LHCN-M2 (cell line): ENCODE results near the gene HHAT. TPM values are rescaled to one million over a fixed set of nuclear protein-coding genes. Genes with fewer than 3 reads are reported as not detected.
A peak's percentile ranks its signal among the peaks of the same experiment; 100 is the strongest.

Experiments
- DNase-seq: peaks from one replicate; pipeline ENCODE4 v3.0.0-alpha.2; 2012; ENCODE audit warnings: low read depth
- total RNA-seq: library from RNA; depleted of rRNA; stranded (reverse); fragments of >200 nt; gene quantifications from 2 replicates; pipeline ENCODE4 v1.2.3, GENCODE V29; 2014

Gene HHAT
- total RNA-seq, 1 experiment from 2014 or later = 24.6 TPM

DNA sequence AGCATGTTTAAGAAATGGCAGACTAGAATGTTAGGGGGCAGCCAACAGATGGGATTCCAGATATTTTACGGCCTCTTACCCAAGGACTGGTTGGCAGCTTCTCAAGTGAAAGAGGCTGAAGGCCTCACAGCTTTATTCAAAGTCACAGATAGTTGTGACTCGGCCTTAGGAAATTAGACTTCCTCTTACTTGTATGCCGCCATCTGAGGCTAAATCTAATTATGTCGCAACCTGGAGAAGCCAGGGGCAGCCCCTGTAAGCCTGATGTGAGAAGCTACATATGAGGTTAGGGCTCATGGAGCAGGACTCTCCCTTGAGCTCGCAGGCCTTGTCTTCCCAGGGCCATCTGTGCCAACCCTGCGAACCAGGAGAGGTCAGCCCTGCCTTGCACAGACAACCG, 352.5 kb downstream of the HHAT start:
- no peak for DNase-seq

DNA sequence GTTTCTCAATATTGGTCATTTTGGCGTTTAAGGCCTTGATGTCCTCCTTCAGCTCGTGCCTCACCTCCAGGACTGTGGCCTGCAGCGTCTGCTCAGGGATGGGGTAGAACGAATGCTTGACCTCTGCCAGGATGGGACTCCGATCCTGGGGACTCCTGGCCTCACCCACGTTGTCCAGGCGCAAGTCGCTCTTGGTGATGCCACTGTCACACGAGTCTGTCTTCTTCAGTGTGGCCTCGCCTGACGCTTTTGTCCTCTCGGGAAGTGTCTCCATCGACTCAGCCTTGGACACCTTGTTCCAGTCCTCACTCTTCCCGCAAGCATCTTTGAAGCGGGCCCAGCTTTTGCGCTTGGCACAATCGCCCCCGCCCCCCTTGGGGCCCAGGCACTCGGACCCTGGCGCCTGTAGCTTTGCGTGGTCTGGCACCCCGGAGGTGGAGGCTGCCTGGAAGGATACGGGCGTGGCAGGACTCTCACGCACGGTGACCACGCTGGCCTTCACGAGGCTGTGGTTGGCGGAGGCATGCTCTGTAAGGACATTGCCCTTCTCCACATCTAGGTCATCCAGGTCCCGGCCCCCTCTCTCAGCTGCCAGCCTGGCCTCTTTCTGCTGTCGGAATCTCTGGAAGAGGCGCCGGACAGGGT, 354.8 kb downstream of the HHAT start:
- no peak for DNase-seq

DNA sequence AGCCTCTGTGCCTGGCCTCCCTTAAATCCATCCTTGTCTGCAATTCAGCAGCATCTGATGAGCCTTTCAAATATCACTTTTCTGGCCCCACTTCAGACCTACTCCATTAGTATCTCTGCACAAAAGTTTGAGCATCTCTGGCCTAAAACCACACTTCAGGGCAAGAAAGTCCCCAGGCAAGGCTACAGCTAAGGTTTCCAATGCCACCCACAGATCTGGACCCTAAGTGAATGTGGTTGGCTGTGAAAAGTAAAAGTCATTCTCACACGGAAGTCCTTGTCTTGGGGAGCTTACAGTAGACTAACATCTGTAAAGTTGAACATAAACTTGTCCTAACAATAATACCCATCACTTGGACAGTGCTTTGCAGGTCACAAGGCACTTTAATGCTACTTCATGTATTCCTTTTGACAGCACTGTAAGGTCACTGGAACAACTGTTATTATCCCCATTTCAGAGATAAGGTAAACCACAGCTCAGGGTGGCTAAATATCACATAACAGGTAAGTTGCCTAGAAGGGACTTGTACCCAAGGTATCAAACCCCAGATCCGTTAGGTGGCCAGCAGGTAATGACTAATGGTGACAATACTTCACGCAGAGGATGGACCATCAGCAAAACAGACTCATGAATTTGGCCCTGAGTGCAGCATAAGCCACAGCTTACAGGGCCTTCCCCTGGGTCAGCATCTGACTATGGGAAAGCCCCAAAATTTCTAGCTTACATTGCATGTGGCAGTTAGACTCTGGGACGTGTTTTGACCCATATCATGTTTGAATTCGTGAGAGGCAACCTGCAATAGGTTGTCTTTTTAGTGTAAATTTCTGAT, 356.0 kb downstream of the HHAT start:
- DNase-seq = no peak

DNA sequence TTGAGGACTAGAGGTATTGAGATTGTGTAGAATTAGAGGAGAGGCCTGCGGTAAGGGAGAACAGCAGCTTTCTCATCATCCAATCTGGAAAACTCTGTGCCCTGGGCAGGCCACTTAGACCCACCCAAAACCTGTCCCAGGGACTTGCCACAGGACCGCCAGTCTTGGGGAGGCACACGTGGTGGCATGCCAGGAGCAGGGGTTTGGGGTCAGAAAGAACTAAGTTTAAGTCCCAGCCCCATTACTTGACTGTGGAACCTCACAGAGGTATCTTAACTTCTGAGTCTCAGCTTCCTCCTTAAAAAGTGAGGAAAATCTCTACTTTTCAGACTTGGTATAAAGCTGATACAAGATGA, 356.6 kb downstream of the HHAT start:
- no peak for DNase-seq

DNA sequence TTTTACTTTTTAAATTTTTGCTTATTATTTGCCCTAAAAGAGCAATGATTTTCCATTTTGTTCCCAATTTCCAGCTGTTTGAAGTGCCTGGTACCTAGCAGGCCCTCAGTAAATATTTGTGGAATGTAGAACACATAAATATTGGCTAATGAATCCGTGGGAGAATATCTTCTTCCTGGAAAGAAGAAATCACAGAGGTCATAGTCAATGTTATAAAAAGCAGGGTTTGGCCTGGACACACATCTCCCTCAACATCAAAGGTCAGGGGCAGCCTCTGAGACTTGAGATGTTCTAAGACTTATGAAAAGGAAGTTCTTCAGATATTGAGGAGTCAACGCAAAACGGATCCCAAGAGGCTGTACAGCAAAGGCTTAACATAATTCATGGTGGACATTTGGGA, 358.1 kb downstream of the HHAT start:
- no peak for DNase-seq

DNA sequence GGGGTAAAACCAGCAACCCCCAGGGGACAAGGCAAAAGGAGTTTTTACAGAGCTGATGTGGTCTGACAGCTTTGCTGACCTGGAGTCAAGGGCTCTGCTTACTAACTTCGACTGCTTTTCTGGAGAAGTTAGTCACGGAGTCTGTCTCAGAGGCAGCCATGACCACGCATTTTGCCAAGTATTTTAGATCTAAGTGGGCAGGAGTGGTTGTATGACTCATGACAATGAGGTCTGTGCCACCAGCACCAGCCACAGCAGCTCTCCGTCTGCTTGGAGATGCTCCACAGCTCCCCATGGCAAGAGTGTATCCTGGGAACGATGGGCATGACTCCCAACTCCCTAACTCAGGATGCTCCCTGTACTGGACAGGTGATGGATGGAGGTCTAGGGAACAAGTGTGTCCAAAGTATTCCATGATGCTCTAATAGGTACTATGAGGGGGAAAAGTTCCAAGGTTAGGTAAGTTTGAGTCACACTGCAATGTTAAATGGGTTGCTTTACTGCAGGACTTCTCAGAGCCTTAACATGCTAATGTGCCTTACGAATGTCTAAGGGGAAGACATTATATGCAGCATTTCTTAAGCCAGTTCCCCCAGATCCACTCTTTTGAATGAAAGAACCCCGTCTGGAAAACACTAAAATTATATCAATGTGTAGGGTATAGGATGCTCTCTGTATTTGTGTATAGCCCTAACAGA, 359.0 kb downstream of the HHAT start:
- peak; percentile 92 for DNase-seq

DNA sequence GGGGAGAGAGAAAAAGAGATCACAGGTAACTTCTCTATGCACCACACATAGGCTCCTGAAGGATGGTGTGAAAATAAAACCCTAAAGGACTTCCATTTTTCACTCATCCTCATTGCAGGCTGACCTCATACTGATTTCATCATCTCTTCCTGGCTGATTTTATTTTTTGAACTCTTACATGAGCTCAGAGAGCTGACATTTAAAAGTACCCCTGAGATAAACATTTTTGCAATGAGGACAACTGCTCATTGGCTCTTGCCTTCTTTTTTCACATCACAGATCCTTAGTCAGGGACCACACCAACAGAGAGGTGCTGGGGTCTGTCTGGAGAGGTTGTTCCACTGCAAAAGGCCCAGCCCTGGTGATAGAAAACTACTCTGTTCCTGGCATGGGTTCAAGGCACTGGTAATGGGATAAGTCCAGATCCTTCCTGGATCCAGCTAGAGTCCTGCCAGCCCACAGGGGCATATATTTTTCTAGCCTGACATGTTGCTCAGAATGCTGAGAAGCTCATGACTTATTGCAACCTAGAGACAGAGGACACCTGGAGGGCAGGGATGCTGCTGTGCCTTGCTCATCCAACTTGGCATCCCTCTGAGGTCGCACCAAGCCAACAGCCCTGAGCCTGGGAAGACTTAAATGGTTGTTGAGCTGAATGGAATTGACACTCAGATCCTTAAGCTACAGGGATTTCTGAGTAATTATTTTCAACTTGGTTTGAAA, 360.0 kb downstream of the HHAT start:
- peak; percentile 36 for DNase-seq

DNA sequence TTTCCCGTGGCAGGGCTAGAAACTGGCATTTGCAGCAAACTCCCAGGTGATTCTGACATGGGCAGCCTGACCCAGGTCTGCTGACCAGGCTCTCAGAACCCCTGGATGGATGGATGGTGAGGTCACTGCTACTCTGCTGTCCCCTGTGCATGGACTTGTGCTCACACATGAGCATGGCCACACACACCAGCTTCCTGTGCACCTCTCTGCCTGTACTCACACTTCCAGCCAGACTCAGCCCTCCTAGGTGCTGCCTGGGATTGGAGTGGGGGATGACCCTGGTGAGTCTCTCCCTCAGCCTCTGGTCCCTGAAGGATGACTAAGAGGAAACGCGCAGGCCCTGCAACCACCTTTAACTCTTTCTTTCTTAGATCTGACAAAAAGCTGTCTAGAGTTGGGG, 361.1 kb downstream of the HHAT start:
- DNase-seq = no peak

DNA sequence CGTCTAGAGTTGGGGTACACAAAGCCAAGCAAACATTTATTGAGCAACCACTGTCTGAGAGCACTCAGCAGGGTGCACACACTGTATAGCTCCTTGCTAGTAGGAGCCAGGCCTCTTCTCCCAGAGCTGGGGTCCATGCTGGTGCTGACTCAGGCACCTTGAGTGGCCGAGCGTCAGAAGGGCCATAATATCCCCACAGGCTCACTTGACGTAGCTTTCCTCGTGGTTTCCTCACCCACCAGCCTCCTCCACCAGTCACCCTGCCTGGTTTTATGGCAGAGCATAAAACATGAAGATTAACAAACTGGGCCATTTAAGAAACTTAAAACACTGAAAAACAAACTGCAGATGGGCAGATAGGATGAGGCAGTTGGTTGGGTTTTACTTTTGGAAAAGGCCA, 361.5 kb downstream of the HHAT start:
- no peak for DNase-seq

DNA sequence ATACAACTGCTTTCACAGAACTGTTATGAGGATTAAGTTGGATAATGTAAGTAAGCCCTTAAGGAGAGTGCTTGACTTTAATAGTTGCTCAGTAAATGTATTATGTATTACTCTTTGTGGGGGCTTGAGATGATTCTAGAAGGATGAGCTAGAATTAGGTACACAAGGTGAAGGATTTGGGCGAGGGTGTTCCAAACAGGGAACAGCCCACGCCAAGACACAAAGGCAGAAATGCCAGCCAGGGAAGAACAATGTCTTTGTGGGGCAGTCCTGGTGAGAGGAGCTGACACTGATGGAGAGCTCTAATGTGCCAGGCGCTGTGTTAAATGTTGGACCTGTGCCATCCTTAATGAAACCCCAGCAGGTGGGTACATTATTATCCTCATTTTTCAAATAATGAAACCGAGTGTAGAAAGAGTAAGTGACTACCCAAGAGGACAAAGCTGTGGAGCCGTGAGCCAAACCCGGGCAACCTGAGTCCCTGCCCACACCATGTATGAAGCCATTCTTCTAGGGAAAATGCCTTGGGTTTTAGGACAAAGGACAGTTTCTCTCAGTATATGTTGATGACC, 362.4 kb downstream of the HHAT start:
- DNase-seq = no peak

DNA sequence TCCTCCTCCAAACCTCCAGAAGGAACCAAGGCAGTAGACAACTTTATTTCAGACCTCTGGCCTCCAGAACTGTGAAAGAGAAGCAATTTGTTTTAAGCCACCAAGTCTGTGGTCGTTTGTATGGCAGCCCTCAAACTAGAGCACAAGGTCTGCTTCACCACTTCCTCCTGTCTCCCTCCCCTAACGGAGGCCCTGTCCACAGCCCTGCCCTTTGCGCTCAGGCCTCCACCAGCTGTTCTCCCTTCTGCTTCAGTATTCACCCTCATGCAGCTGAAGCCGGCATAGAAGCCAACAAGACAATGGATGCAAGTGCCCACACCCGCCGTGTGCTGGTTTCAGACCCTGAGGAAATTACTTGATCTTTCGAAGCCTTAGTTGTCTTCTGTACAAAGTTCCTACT, 364.1 kb downstream of the HHAT start:
- DNase-seq = peak; percentile 7

DNA sequence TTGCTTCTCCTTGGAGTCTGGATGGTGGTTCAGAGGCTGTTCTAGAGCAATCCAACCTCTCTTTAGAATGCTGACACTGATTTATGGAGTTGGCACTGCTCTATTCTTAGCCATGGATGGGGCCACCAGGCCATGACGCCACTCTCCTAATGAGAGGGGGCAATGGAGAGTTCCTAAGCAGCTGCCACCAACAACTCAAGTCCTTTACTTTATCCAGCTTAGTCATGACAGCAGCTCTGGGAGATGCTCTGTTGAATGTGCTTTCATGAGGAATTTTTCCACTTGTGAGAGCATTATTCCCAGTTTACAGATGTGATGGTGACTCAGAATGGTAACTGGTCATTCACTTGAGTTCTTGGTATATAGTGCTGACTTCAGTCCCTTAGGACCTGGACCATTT, 366.3 kb downstream of the HHAT start:
- peak; percentile 82 for DNase-seq

DNA sequence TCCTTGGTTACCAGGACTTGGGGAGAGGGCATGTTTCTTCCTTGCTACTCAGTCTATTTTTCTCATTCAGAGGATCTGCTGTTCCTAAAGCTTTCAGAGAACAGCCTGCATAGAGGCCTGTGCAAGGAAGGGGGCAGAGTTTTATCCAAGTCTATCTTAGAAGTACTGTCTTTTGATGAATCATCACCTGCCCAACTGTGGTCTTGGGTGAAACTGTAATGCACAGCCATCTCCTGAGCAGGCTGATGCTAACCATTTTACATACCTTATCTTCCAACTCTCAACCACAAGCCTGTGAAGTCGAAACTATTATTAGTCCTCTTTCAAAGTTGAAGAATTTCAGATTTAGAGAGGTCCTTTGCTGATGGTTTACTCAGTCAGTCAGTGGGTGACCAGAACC, 368.0 kb downstream of the HHAT start:
- peak; percentile 27 for DNase-seq

DNA sequence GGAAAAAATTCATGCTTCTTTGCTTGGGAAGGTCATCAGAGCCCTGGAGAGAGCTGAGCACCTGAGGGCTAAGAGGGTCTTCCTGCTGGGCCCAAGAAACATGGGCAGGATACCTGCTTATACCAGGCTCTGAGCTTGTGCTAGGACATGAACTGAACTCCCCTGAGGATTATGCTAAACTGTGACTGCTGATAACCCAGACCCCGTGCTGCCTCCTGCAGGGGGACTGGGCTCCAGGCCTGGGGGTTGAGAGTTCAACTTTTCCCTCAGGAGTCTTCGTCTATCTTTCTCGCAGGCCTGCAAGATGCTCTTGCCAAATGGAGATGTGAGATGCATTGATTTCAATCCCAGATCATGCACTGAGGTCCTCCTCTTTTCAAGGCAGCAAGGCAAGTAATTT, 368.5 kb downstream of the HHAT start:
- no peak for DNase-seq

DNA sequence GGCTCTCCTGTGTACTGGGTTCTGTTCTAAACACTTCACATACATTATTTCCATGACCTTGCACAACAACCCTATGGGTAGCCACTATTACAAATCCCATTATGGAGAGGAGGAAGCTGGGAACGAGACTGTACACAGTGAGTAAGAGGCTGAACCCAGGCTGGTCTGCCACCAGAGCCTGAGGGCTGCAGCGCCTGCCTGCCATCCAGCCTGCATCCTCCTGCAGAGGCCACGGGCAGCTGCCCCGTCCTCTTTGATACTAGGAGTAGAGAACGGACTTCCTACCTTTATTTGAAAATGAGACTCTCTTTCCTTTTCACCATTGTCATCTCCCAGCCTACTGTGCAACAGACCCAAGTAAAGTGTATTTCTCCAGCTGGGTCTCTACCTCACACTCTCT, 370.0 kb downstream of the HHAT start:
- no peak for DNase-seq

DNA sequence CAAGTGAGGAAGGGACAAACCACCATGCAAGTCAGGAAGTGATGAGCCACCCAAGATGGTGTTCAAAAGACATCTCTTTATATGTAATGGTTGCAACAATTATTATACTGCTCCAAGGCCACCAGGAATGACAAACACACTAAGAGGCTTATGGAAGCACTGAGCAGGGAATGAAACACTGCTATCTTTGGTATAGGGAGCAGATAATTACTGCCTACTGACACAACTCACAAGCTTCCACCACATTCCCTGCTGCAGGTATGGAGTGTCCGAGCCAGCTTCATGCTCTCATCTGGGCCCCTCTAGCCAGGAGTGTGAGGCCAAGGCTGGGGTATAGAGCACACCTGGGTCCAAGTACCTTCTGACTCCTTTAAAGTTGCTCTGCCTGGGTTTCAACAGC, 371.4 kb downstream of the HHAT start:
- no peak for DNase-seq

DNA sequence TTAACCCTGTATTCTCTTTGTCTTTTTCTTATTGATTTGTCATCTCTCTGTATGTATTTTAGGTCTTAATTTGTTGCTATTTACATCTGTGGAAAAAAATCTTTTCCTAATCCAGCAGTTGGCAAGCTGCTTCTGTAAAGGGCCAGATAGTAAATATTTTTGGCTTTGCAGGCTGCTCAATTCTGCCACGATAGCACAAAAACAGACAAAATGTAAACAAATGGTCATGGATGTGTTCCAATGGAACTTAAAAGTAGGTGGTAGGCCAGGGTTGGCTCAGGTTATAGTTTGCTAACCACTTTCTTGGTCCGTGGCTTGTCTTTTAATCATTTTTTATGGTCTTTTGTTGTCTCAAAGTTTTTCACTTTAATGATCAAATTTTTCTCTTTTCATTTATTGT, 371.8 kb downstream of the HHAT start:
- no peak for DNase-seq

DNA sequence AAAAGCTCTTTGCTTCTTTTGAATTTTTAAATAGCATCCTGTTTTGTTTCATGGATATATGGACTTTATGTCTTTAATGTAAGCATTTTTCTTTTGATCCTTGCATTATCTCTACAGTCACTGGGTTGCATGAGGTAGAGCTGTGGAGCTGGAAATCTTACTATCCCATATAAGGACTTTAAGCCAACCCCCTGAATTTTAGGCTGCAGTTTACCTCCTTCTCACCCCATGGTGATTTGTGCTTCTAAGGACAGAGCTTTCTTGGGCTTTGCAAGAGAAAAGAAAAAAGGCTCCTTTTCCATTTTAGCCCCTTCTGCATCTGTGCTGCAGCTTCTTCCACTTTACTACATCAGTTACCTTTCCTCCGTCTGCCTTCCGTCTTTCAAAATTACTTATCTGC, 373.8 kb downstream of the HHAT start:
- DNase-seq = no peak

DNA sequence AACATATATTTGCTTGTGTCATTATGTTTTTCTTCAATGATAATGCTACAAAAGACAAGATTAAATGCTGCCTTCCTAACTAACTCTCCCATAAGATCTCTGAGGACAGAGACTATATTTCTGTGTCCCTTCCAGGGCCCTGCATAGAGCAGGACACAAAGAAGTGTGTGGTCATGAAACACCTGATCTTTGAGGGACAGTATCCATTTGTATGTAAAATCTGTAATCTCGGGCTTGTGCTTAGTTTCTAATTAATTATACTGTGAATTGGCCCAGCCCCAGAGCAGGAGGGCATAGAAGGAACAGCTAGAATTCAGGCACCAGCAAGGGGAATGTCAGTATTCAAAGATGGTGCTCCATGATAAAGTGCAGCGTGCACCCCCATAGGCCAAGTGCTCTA, 374.9 kb downstream of the HHAT start:
- DNase-seq = no peak

DNA sequence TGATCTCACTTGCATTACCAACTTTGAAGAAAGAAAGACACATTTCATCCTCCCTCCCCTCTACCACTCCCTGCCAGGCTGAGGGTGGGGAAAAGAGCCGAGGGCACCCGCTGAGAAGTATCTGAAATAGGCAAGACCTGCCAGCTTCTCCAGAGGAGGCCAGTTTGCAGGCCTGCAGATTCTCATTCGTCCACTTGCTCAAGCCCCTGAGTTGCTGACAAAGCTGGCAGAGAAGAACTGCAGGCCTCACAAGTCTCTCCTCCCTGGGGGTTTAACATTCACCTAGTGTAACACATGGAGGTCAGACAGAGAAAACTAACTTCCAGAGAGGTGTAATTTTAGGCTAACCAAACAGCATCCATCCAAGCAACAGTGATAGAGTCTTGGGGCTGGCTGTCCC, 376.4 kb downstream of the HHAT start:
- no peak for DNase-seq

DNA sequence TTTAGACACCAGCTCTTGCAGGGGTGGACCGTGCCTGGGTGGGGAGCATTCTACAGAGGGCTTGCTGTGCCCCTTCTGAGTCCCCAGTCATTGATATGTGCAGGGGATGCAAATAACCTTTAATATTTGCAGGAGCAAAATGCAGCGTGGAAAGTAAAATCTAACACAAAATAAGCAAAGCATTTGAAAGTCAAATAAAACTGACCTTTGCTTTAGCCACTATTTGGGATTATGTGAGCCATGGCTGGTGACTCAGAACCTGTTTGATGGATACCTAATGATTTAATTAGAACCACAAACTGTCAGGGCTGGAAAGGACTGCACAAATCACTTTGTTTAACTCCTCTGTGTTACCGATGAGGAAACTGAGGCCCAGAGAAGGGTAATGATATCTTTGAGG, 377.5 kb downstream of the HHAT start:
- no peak for DNase-seq
